Measurements from ENCODE around the gene PITPNB.

DNA sequence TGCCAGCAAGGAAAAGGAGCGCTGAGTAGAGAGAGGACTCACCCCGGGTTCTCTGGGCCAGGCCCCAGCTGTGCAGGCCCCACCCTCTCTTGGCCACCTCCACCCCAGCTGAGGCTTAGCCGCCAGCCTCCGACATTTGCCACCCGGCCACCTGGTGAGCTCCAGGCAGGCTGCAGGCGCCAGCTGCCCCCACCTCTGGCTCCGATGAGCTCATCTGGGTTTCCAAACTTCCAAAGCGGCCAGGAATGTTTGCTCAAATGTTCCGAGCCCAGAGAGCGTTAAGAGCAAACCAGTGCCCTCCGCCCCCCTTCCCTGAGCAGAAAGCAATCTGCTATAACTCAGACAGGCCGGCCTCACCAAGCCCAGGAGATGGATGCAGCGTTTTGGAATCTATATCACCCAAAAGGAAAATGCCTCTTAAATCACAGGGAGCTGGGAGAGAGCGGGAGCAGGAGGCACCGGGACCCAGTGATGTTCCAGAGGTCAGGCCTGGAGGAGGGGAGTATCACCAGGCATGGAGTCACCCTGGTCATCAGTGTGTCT lies 108.4 kb downstream of the PITPNB start:
- TF ChIP-seq, protein P1, sequence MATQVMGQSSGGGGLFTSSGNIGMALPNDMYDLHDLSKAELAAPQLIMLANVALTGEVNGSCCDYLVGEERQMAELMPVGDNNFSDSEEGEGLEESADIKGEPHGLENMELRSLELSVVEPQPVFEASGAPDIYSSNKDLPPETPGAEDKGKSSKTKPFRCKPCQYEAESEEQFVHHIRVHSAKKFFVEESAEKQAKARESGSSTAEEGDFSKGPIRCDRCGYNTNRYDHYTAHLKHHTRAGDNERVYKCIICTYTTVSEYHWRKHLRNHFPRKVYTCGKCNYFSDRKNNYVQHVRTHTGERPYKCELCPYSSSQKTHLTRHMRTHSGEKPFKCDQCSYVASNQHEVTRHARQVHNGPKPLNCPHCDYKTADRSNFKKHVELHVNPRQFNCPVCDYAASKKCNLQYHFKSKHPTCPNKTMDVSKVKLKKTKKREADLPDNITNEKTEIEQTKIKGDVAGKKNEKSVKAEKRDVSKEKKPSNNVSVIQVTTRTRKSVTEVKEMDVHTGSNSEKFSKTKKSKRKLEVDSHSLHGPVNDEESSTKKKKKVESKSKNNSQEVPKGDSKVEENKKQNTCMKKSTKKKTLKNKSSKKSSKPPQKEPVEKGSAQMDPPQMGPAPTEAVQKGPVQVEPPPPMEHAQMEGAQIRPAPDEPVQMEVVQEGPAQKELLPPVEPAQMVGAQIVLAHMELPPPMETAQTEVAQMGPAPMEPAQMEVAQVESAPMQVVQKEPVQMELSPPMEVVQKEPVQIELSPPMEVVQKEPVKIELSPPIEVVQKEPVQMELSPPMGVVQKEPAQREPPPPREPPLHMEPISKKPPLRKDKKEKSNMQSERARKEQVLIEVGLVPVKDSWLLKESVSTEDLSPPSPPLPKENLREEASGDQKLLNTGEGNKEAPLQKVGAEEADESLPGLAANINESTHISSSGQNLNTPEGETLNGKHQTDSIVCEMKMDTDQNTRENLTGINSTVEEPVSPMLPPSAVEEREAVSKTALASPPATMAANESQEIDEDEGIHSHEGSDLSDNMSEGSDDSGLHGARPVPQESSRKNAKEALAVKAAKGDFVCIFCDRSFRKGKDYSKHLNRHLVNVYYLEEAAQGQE (IDR thresholded peaks at IDR 0.05; ENCODE audit: insufficient read depth in 1 of 2, low read depth in 2 of 2, low read length in 2 of 2) = no peak
- TF ChIP-seq TAF1 (IDR thresholded peaks at IDR 0.05; ENCODE audit: borderline replicate concordance, insufficient read depth, low read length) (no peak), POLR2AphosphoS5 (IDR thresholded peaks at IDR 0.05; ENCODE audit: low read depth, low read length) (no peak), FOXP2 (optimal IDR thresholded peaks at IDR 0.05; ENCODE audit: borderline replicate concordance, extremely low read depth, extremely low read length, insufficient read depth) (no peak), SIN3A (IDR thresholded peaks at IDR 0.05; ENCODE audit: borderline replicate concordance, insufficient read depth, low read length) (no peak)
